Peyer's patch (tissue), 4 donors: ENCODE measurements around the gene C3orf80.

ENCODE experiments used
- POLR2A ChIP-seq, 2 donors: fragments of 450-650 bp; IDR thresholded peaks; one replicate each; pipeline ENCODE4 v1.5.1; 2017; ENCODE audit warnings: antibody characterized with exemption in 2 of 2, mild to moderate bottlenecking in 2 of 2, moderate library complexity in 2 of 2
- TF ChIP-seq, protein P1 (sequence below), 6 experiments: fragments of 450-650 bp in 4 of 6; fragments of 200-600 bp in 2 of 6; sonication (generic) in 1 of 6; IDR thresholded peaks; one replicate each; pipeline ENCODE4 v1.5.1; 2017 to 2019; ENCODE audit warnings: antibody characterized with exemption in 6 of 6, mild to moderate bottlenecking in 3 of 6, moderate library complexity in 1 of 6

- TF ChIP-seq, protein P1, sequence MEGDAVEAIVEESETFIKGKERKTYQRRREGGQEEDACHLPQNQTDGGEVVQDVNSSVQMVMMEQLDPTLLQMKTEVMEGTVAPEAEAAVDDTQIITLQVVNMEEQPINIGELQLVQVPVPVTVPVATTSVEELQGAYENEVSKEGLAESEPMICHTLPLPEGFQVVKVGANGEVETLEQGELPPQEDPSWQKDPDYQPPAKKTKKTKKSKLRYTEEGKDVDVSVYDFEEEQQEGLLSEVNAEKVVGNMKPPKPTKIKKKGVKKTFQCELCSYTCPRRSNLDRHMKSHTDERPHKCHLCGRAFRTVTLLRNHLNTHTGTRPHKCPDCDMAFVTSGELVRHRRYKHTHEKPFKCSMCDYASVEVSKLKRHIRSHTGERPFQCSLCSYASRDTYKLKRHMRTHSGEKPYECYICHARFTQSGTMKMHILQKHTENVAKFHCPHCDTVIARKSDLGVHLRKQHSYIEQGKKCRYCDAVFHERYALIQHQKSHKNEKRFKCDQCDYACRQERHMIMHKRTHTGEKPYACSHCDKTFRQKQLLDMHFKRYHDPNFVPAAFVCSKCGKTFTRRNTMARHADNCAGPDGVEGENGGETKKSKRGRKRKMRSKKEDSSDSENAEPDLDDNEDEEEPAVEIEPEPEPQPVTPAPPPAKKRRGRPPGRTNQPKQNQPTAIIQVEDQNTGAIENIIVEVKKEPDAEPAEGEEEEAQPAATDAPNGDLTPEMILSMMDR (IDR thresholded peaks at IDR 0.05), result no peak
- no peak for TF ChIP-seq POLR2A (IDR thresholded peaks at IDR 0.05)
Observed at GRCh38 chr3:160194438-160194837, 30.8 kb upstream of the C3orf80 start.
